ENCODE measurements around the gene PLB1.

PLB1 gene

GRCh38 chr2:28469304-28469703, 26.6 kb upstream of the PLB1 start:
- H3F3A ChIP-seq (ENCODE audit: insufficient read depth, low read length), result no peaks in the 10 kb centered on the region
- no peaks in the 10 kb centered on the region for H3K4me1 ChIP-seq (ENCODE audit: insufficient read depth, low read length, severe bottlenecking)
- no peaks in the 10 kb centered on the region for H3K36me3 ChIP-seq (ENCODE audit: insufficient read depth, low read length)
- no peak overlapping the region for H2AFZ ChIP-seq (ENCODE audit: low read length)
- H4K20me1 ChIP-seq (ENCODE audit: insufficient read depth, low read length), result no peaks in the 10 kb centered on the region
- H3K9me3 ChIP-seq (ENCODE audit: low read length), result no peaks in the 10 kb centered on the region
- no peaks in the 10 kb centered on the region for H3K27me3 ChIP-seq (ENCODE audit: insufficient read depth, low read length)
- no peak overlapping the region for H3K9ac ChIP-seq (ENCODE audit: low read length)
- no peak for TF ChIP-seq EZH2 (IDR thresholded peaks at IDR 0.05; ENCODE audit: borderline replicate concordance, low read length)
- TF ChIP-seq, protein P1, sequence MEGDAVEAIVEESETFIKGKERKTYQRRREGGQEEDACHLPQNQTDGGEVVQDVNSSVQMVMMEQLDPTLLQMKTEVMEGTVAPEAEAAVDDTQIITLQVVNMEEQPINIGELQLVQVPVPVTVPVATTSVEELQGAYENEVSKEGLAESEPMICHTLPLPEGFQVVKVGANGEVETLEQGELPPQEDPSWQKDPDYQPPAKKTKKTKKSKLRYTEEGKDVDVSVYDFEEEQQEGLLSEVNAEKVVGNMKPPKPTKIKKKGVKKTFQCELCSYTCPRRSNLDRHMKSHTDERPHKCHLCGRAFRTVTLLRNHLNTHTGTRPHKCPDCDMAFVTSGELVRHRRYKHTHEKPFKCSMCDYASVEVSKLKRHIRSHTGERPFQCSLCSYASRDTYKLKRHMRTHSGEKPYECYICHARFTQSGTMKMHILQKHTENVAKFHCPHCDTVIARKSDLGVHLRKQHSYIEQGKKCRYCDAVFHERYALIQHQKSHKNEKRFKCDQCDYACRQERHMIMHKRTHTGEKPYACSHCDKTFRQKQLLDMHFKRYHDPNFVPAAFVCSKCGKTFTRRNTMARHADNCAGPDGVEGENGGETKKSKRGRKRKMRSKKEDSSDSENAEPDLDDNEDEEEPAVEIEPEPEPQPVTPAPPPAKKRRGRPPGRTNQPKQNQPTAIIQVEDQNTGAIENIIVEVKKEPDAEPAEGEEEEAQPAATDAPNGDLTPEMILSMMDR (IDR thresholded peaks at IDR 0.05; ENCODE audit: low read length), result no peak
- no peaks in the 10 kb centered on the region for H3K79me2 ChIP-seq (ENCODE audit: insufficient read depth, low read length)
- H3K9me2 ChIP-seq (ENCODE audit: low read depth, low read length), result no peaks in the 10 kb centered on the region
- no peak overlapping the region for H3K4me3 ChIP-seq (ENCODE audit: low read depth, low read length, poor library complexity, severe bottlenecking)
- no peak overlapping the region for H3K27ac ChIP-seq (ENCODE audit: low read depth, low read length, poor library complexity, severe bottlenecking)
- H3K4me2 ChIP-seq (ENCODE audit: low read length), result no peak overlapping the region

GRCh38 chr2:28469947-28470535, 25.8 kb upstream of the PLB1 start:
- Histone ChIP-seq H2AFZ (ENCODE audit: low read length) (no peak overlapping the region), H4K20me1 (ENCODE audit: insufficient read depth, low read length) (no peaks in the 10 kb centered on the region), H3K36me3 (ENCODE audit: insufficient read depth, low read length) (no peaks in the 10 kb centered on the region), H3F3A (ENCODE audit: insufficient read depth, low read length) (no peaks in the 10 kb centered on the region), H3K27ac (ENCODE audit: low read depth, low read length, poor library complexity, severe bottlenecking) (no peak overlapping the region), H3K9me2 (ENCODE audit: low read depth, low read length) (no peaks in the 10 kb centered on the region), H3K4me2 (ENCODE audit: low read length) (no peak overlapping the region), H3K79me2 (ENCODE audit: insufficient read depth, low read length) (no peaks in the 10 kb centered on the region), H3K4me3 (ENCODE audit: low read depth, low read length, poor library complexity, severe bottlenecking) (no peak overlapping the region), H3K27me3 (ENCODE audit: insufficient read depth, low read length) (no peaks in the 10 kb centered on the region), H3K4me1 (ENCODE audit: insufficient read depth, low read length, severe bottlenecking) (no peaks in the 10 kb centered on the region), H3K9ac (ENCODE audit: low read length) (no peak overlapping the region), H3K9me3 (ENCODE audit: low read length) (no peaks in the 10 kb centered on the region)
- no peak for TF ChIP-seq EZH2 (IDR thresholded peaks at IDR 0.05; ENCODE audit: borderline replicate concordance, low read length)
- TF ChIP-seq, protein P1 (IDR thresholded peaks at IDR 0.05; ENCODE audit: low read length), result no peak

GRCh38 chr2:28470759-28471158, 25.1 kb upstream of the PLB1 start:
- Histone ChIP-seq H3K4me2 (ENCODE audit: low read length) (no peak overlapping the region), H3K79me2 (ENCODE audit: insufficient read depth, low read length) (no peaks in the 10 kb centered on the region), H2AFZ (ENCODE audit: low read length) (no peak overlapping the region), H3K9ac (ENCODE audit: low read length) (no peak overlapping the region), H3F3A (ENCODE audit: insufficient read depth, low read length) (no peaks in the 10 kb centered on the region), H3K9me3 (ENCODE audit: low read length) (no peaks in the 10 kb centered on the region), H3K9me2 (ENCODE audit: low read depth, low read length) (no peaks in the 10 kb centered on the region), H3K4me1 (ENCODE audit: insufficient read depth, low read length, severe bottlenecking) (no peaks in the 10 kb centered on the region), H3K27ac (ENCODE audit: low read depth, low read length, poor library complexity, severe bottlenecking) (no peak overlapping the region), H3K36me3 (ENCODE audit: insufficient read depth, low read length) (no peaks in the 10 kb centered on the region), H3K4me3 (ENCODE audit: low read depth, low read length, poor library complexity, severe bottlenecking) (no peak overlapping the region), H3K27me3 (ENCODE audit: insufficient read depth, low read length) (no peaks in the 10 kb centered on the region), H4K20me1 (ENCODE audit: insufficient read depth, low read length) (no peaks in the 10 kb centered on the region)
- no peak for TF ChIP-seq EZH2 (IDR thresholded peaks at IDR 0.05; ENCODE audit: borderline replicate concordance, low read length)
- TF ChIP-seq, protein P1 (IDR thresholded peaks at IDR 0.05; ENCODE audit: low read length), result no peak

Data from OCI-LY1 (cell line).